HG03060 (cell line): Measurements from ENCODE around the gene ACTA2.

ENCODE experiments used
- ATAC-seq: cut with Tn5 transposase; IDR thresholded peaks from one replicate; pipeline ENCODE4 v1.9.1; 2021; ENCODE audit warnings: low read depth, moderate number of reproducible peaks; ENCODE audit not compliant: unreplicated experiment

Gene ACTA2

DNA sequence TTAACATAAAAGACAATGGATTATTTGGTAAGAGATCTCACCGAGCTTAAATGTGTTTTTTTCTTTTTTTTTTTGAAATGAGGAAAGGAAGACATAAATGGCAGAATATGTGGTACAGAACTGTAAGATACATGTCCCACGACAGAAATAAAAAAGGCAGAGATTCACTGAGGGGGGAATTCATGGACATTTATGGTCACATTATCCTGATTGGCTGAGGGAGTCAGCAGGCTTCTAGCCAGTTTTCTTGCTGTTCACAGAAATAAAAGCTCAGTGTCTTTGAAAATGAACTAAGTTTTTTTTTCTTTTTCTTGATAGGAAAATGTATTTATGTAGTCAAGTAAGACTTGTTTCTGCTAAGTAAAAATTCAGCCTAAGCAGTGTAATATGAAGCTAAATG is 29.8 kb upstream of the ACTA2 start:
- no peak for ATAC-seq

GRCh38 chr10:88981435-88981834 is 28.9 kb upstream of the ACTA2 start:
- ATAC-seq, result no peak

DNA sequence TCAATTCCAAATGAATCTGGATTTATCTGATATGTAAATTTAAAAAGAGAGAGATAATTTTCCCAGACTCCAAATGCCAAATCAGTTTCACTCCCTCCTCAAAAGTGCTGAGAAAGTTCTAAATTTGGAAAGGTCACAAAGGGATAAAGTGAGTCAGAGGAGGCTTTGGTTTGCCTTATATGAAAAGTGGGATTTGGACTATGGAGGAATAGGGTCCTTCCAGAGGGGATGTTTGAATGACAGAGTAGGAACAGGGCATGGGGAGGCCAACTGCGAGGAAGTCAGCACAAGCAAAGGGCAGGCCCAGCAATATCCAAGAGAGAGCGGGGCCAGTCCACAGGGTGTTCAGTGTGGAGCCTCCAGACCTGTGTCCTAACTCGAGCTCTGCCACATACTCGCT is 28.2 kb upstream of the ACTA2 start:
- no peak for ATAC-seq

DNA sequence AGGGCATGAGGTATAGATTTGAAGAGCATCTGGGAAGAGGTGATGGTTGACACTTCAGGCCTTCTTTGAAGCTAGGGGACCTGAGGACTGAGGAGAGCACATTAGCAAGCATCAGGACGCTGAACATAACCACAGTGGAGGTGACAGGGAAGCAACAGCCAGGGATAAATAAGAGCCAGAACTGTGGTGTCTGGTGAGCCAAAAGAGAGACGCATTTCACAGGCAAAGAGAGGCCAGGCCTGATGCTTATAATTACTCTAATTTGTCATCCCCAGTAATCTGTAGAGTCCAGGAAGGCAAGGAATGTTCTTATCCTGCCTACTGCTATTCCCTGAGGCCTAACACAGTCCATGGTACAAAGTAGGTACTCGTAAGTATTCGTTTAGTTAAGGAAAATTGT is 27.7 kb upstream of the ACTA2 start:
- ATAC-seq, result no peak

- ATAC-seq, result no peak
Observed at GRCh38 chr10:88979603-88980002, 27.0 kb upstream of the ACTA2 start.

DNA sequence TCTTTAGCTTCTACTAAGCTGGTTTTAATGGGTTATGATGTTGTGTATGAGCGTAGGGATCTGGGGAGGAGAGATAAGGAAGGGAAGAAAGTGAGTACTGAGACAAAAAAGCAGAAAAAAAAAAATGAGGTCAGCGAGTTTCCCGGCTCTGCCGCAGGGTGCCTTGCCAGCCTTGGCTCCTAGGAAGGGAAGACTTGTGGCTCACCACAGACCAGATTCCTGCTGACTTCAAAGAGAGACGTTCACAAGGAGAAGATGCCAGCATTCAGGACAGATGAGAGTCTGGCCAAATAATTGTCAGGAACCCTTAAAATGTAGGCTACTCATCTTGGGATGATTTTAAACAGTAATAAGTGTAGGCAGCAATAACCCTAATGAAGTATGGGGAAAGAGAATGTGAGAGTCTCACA is 26.6 kb upstream of the ACTA2 start:
- no peak for ATAC-seq

DNA sequence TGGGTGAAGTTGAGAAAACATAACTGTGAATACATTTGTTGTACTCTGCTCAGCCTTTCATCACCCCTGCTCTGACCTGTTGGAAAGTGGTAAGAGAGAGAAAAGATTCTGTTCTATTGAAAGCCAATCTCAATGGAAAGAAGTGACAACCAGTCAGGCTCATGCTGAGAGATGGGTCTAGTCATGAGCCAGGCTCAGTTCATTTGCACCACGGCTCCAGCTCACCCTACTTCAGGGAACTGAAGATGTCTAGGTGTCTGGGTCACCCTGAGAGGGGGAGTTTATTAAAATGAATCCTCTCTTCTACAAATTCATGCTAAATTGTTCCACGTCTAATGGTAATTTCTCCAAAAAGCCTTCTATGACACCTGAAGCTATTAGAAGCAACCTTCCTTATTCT is 25.9 kb upstream of the ACTA2 start:
- ATAC-seq, result no peak

DNA sequence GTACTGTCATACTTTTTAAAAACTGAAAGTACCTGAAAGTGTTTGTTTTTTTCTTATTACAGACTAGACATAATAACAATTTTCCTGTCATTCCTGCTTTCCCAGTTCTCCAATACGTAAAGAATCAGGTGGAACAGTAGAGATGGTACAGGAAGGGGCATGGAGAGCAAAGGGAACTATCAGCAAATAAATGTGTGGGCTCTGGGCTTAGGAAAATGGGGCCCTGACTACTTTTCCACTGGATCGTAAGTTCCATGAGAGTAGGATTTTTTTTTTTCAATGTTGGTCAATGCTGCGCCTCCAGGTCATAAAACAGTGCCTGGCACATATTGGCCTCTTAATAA is 22.8 kb upstream of the ACTA2 start:
- ATAC-seq, result no peak

DNA sequence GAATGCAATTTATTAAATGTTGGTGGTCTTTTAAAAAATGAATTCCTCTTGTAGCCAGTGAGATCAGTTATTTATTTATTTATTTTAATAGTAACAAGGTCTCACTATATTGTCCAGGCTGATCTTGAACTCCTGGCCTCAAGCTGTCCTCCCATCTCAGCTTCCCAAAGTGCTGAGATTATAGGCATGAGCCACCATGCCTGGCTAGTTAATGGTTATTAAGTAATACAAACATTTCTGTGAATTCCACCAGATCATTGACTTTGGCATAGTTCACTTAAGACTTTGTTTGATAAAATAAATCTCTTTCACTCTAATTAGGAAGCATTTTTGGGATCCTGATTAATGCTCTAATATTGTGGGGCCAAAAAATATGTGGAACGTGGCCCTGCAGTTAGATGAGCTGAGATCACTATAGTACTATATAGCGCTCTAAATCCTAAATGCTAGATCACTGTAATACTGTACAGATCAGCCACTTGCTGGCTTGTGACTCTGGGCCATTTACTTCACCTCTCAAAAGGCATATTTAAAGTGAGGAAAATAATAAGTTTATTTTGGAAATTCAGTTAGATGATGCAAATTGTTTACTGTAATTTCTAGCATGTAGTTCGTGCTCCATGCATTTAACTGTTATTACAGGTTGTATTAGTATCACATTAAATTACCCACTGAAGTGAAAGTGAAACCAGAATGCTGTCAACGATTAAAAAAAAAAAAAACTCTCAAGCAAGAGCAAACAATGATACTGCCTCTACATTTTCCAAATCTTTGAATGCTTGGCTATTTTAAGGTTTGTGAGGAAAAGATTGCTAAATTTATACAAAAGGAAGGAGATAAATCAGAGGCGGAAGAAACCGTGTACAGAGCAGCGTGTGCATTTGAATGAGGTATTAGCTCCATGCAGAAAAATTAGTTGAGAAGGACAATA is 22.1 kb upstream of the ACTA2 start:
- ATAC-seq, result no peak

DNA sequence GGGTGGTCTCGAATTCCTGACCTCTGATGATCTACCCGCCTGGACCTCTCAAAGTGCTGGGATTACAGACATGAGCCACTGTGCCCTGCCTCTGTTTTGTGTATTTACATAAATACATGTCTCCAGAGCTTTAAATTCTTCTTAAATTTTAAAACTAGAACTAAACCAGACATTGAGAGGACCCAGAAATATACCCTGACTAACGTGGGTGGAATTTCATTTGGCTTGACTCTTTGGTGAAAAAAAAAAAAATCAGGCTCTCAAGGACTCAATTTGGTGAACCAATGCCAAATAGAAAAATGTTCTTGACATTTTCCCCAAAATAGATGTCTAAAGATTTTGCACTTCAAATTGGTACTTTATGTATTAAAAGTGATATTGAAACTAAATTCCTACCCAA is 21.4 kb upstream of the ACTA2 start:
- no peak for ATAC-seq

DNA sequence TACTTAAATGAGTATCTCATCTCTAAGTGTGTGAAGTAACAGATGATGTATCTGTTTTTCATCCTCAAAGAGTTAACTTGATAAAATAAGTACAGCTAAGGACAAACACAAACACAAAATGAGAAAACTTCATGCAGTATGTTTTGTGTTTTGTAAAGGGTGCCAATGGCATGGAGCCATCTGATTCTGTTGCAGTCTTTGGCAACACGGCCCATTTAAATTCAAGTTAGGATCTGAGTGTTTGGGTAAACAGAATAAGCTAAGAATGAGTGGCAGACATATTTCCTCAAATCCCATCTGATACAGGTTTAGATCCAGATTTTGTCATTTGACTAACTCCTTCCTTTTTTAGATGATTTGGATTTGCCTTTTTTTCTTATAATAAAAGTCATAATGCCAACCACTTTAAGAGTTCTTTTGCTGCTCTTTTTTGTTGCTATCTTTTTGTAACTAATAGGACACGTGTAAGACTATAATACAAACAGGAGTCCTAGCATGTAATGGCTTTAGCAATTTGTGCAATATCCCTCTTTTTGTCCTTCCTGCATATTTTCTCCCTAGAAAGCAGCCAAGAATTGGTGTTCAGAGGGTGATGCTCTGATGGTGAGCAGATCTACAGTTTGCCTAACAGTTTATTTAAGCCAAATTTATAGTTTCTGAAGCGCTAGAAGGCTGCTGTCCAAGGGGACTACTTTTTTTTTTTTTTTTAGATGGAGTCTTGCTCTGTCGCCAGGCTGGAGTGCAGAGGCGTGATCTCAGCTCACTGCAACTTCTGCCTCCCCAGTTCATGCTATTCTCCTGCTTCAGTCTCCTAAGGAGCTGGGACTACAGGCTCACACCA is 18.9 kb upstream of the ACTA2 start:
- no peak for ATAC-seq

- ATAC-seq, result no peak
Observed at GRCh38 chr10:88968391-88968790, 15.8 kb upstream of the ACTA2 start.

DNA sequence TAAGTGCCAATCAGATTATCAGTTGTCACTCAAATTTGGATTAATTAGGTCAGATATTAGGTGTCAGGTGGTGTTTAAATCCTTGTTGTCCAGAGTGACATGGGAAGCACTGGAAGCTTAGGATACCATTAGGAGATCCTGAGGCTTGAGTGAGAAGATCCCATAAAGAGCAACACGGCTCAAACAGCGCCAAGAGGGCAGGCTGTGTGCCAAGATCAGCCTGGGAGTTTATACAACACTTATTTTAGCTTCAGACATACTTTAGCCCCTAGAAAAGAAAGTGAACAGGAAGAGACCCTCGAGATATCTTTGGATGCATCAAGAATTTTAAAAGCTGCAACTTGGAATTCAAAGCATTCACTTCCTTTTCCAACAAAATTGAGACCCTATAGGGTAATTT is 14.2 kb upstream of the ACTA2 start:
- ATAC-seq, result no peak

DNA sequence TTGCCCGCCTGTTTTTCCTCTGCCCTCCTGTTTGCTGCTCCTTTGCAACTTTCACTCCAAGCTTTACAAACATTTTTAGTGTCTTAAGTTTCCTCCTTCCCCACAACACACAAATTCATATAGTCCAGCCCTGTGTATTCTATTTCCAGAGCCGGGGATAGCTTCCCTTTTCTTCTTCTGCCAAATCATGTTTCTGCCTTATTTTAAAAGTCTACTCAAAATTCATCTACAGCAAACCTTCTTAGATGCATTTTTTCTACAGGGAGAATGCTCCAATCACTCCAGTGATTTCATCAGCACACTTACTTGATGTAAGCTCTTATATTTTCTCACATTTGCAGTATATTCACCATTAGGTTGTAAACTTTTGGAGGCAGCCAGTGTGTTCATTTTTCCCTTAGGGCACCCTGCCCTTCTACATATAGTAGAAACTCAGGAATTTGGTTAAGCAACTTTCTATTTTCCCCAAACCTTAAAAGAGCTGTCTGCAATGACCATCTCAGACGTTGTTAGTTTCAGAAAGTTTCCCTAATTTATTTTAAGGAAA is 12.4 kb upstream of the ACTA2 start:
- ATAC-seq, result no peak

- no peak for ATAC-seq
Observed at GRCh38 chr10:88964360-88964759, 11.8 kb upstream of the ACTA2 start.

GRCh38 chr10:88963318-88963717 is 10.7 kb upstream of the ACTA2 start:
- no peak for ATAC-seq

- no peak for ATAC-seq
Observed at GRCh38 chr10:88962336-88962735, 9.8 kb upstream of the ACTA2 start.

DNA sequence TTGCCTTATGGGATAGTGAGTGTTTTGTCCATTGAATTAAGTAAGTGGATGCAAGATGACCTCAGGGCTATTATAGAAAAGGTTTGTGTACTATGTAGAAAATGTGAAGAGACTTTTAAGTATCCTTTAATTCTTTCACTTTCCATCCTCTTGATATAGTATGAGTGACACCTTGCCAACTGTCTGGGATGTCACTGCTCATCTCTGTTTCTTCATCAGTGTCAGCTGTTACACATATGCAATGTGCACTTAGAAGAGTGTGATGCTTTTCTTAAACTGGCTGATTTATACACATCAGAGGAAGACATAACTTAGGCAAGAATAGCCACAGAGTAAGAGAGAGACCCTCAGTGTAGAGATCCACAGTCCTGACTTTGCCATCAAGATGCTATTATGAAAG is 8.7 kb upstream of the ACTA2 start:
- ATAC-seq, result no peak

- no peak for ATAC-seq
Observed at GRCh38 chr10:88960802-88961201, 8.2 kb upstream of the ACTA2 start.

DNA sequence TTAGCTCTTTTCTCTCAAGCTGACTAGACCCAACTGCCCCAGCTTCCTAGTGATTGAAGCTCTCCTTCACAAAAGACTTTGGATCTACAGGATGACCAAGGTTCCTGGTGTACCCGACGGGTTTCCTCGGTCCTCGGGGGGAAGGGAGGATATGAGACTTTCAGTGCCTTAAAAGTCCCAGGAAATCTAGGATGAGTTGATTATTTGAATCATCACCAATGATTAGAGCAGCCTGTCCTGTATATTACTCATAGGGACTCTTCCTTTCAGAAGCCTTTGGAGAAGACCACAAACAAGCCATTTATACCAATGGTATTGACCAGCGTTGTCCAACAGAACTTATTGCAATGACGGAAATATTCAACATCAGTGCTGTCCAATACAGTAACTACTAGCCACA is 6.1 kb upstream of the ACTA2 start:
- ATAC-seq, result no peak

- ATAC-seq, result no peak
Observed at GRCh38 chr10:88957381-88957780, 4.8 kb upstream of the ACTA2 start.
